Right atrium auricular region (tissue), 2 donors: ENCODE data around the gene GNAZ. TPM values are rescaled to one million over a fixed set of nuclear protein-coding genes. Genes with fewer than 3 reads are reported as not detected.

Experiments
- DNase-seq: peaks from one replicate; pipeline ENCODE4 v3.0.0-alpha.2; 2019; ENCODE audit warnings: low spot score
- H3K27ac ChIP-seq, 2 donors: fragments of 200-600 bp; sonication (generic); 1 replicate in 1 of 2; 2 replicates in 1 of 2; pipeline ENCODE4 v1.5.1; 2016 to 2019
- H3K27me3 ChIP-seq, 2 donors: fragments of 200-600 bp; sonication (generic); one replicate each; pipeline versions ENCODE4 v1.5.1 to v1.6.0; 2017 to 2019
- H3K36me3 ChIP-seq: fragments of 200-600 bp; sonication (generic); one replicate; pipeline ENCODE4 v1.5.1; 2016
- H3K4me1 ChIP-seq, 2 donors: fragments of 200-600 bp; sonication (generic); one replicate each; pipeline versions ENCODE4 v1.5.1 to v1.6.0; 2017 to 2019
- H3K4me3 ChIP-seq, 2 donors: fragments of 200-600 bp; sonication (generic); 1 replicate in 1 of 2; 2 replicates in 1 of 2; pipeline ENCODE4 v1.5.1; 2017 to 2019; ENCODE audit warnings: mild to moderate bottlenecking in 1 of 2, moderate library complexity in 1 of 2
- H3K9me3 ChIP-seq, 2 donors: fragments of 200-600 bp; sonication (generic); one replicate each; pipeline ENCODE4 v1.5.1; 2019
- CTCF ChIP-seq, 2 donors: fragments of 200-600 bp; sonication (generic); IDR thresholded peaks; one replicate each; pipeline ENCODE4 v1.5.1; 2019; ENCODE audit warnings: antibody characterized with exemption in 2 of 2
- total RNA-seq, 2 donors: library from RNA; depleted of rRNA; stranded (reverse); fragments of >200 nt; gene quantifications; one replicate each; pipeline ENCODE4 v1.1.0, GENCODE V29; 2016

The GNAZ gene
- total RNA-seq, 2 donors from 2014 or later = 1.9 to 3.2 TPM

- no peaks in the 10 kb centered on the region for H3K36me3 ChIP-seq
- no peak overlapping the region for H3K27ac ChIP-seq
- no peaks in the 10 kb centered on the region for H3K9me3 ChIP-seq
- H3K4me1 ChIP-seq = no peaks in the 10 kb centered on the region
- H3K27me3 ChIP-seq = no peaks in the 10 kb centered on the region
- DNase-seq = no peak
- no peak for TF ChIP-seq CTCF (IDR thresholded peaks at IDR 0.05)
- H3K4me3 ChIP-seq = no peak overlapping the region
These were observed 52.1 kb downstream of the GNAZ start for GRCh38 chr22:23122216-23122957.

GRCh38 chr22:23122992-23123803, 52.9 kb downstream of the GNAZ start:
- Histone ChIP-seq H3K4me1 (no peaks in the 10 kb centered on the region), H3K27me3 (no peaks in the 10 kb centered on the region), H3K27ac (no peak overlapping the region), H3K4me3 (no peak overlapping the region), H3K9me3 (no peaks in the 10 kb centered on the region), H3K36me3 (no peaks in the 10 kb centered on the region)
- no peak for DNase-seq
- no peak for TF ChIP-seq CTCF (IDR thresholded peaks at IDR 0.05)

- no peaks in the 10 kb centered on the region for H3K4me1 ChIP-seq
- no peak overlapping the region for H3K27ac ChIP-seq
- no peak overlapping the region for H3K4me3 ChIP-seq
- H3K9me3 ChIP-seq = no peaks in the 10 kb centered on the region
- H3K27me3 ChIP-seq = no peaks in the 10 kb centered on the region
- H3K36me3 ChIP-seq = no peaks in the 10 kb centered on the region
- no peak for DNase-seq
- TF ChIP-seq CTCF (IDR thresholded peaks at IDR 0.05) = no peak
These were observed 53.5 kb downstream of the GNAZ start for GRCh38 chr22:23123804-23124254.

- no peak for DNase-seq
- Histone ChIP-seq H3K4me1 (no peaks in the 10 kb centered on the region), H3K9me3 (no peaks in the 10 kb centered on the region), H3K27me3 (no peaks in the 10 kb centered on the region), H3K27ac (no peak overlapping the region), H3K4me3 (no peak overlapping the region), H3K36me3 (no peaks in the 10 kb centered on the region)
- no peak for TF ChIP-seq CTCF (IDR thresholded peaks at IDR 0.05)
These were observed 54.5 kb downstream of the GNAZ start for GRCh38 chr22:23124611-23125511.

- H3K9me3 ChIP-seq = no peaks in the 10 kb centered on the region
- no peak overlapping the region for H3K4me3 ChIP-seq
- H3K4me1 ChIP-seq = no peaks in the 10 kb centered on the region
- no peak for DNase-seq
- H3K36me3 ChIP-seq = no peaks in the 10 kb centered on the region
- no peak overlapping the region for H3K27ac ChIP-seq
- TF ChIP-seq CTCF (IDR thresholded peaks at IDR 0.05) = no peak
- no peaks in the 10 kb centered on the region for H3K27me3 ChIP-seq
These were observed 55.3 kb downstream of the GNAZ start for GRCh38 chr22:23125512-23126103.
